Measurements from ENCODE around the gene GABBR2.

- no peak for TF ChIP-seq POLR2AphosphoS5 (IDR thresholded peaks at IDR 0.05)
- TF ChIP-seq EP300 (IDR thresholded peaks at IDR 0.05), result no peak
- no peak for TF ChIP-seq CTCF (IDR thresholded peaks at IDR 0.05)
- TF ChIP-seq POLR2A (IDR thresholded peaks at IDR 0.05; ENCODE audit: low read depth), result no peak
Observed at GRCh38 chr9:98256756-98257155, 452.0 kb downstream of the GABBR2 start.
